ENCODE measurements around the gene MAST2. TPM values are rescaled to one million over a fixed set of nuclear protein-coding genes. Genes with fewer than 3 reads are reported as not detected.

MAST2 gene
- total RNA-seq, 1 experiment from 2014 or later, result 37.2 TPM

GRCh38 chr1:46062651-46063319 is 259.4 kb downstream of the MAST2 start (continued):
- no peak for TF ChIP-seq PRDM15 (CRISPR knock-in tag; IDR thresholded peaks at IDR 0.05)

- Mint-ChIP-seq H3K9me3 (no peaks in the 10 kb centered on the region), H3K27ac (no peak overlapping the region), H3K4me1 (peaks cover 3% of the 10 kb centered on the region; the same call in 1 of the 2 replicates), H3K36me3 (peaks cover 4% of the 10 kb centered on the region; the same call in 1 of the 2 replicates), H3K4me3 (no peak overlapping the region), H3K27me3 (ENCODE audit: low read depth) (no peaks in the 10 kb centered on the region)
- no peak for ATAC-seq
- TF ChIP-seq GTF2I (CRISPR knock-in tag; conservative IDR thresholded peaks at IDR 0.05), result no peak
- POLR2A ChIA-PET, result no interaction called here
- CTCF ChIA-PET, result no interaction called here
- DNase-seq (ENCODE audit: low spot score), result no peak
Measured at GRCh38 chr1:46064708-46065107, 261.3 kb downstream of the MAST2 start.

GRCh38 chr1:46065405-46065804 is 262.0 kb downstream of the MAST2 start:
- Mint-ChIP-seq H3K27me3 (ENCODE audit: low read depth) (no peaks in the 10 kb centered on the region), H3K36me3 (peaks cover 4% of the 10 kb centered on the region; the same call in 1 of the 2 replicates), H3K27ac (no peak overlapping the region), H3K4me1 (peaks cover 3% of the 10 kb centered on the region; the same call in 1 of the 2 replicates), H3K9me3 (no peaks in the 10 kb centered on the region), H3K4me3 (no peak overlapping the region)
- DNase-seq (ENCODE audit: low spot score), result no peak
- TF ChIP-seq E2F5 (CRISPR knock-in tag; IDR thresholded peaks at IDR 0.05), result no peak
- peak; percentile 48; the same call in 1 of the 2 replicates for TF ChIP-seq USF1 (CRISPR knock-in tag; IDR thresholded peaks at IDR 0.05)
- ChIA-PET CTCF (no interaction called here), POLR2A (no interaction called here)
- 0 out of 2 replicates have a peak, but pooled peaks have one; percentile 30 for ATAC-seq

GRCh38 chr1:46067652-46068051 is 264.2 kb downstream of the MAST2 start:
- ChIA-PET CTCF (interaction anchor here (0.6 kb wide), 1 partner anchor 178 kb away, joined by 3 read pairs; no protein-coding TSS in a partner anchor), POLR2A (no interaction called here)
- no peak overlapping the region for H3K27ac Mint-ChIP-seq
- DNase-seq (ENCODE audit: low spot score), result no peak
- H3K9me3 Mint-ChIP-seq, result no peaks in the 10 kb centered on the region
- no peaks in the 10 kb centered on the region for H3K27me3 Mint-ChIP-seq (ENCODE audit: low read depth)
- peaks cover 10% of the 10 kb centered on the region for H3K4me1 Mint-ChIP-seq
- ATAC-seq, result no peak
- TF ChIP-seq SMAD3 (CRISPR knock-in tag; IDR thresholded peaks at IDR 0.05; ENCODE audit: borderline replicate concordance), result no peak
- no peak for TF ChIP-seq FOXK1 (CRISPR knock-in tag; IDR thresholded peaks at IDR 0.05)
- TF ChIP-seq NR1H2 (CRISPR knock-in tag; IDR thresholded peaks at IDR 0.05), result no peak
- TF ChIP-seq TEAD1 (CRISPR knock-in tag; IDR thresholded peaks at IDR 0.05), result no peak
- TF ChIP-seq ZNF121 (CRISPR knock-in tag; IDR thresholded peaks at IDR 0.05), result no peak
- no peak for TF ChIP-seq KAT7 (CRISPR knock-in tag; IDR thresholded peaks at IDR 0.05; ENCODE audit: borderline replicate concordance)
- no peak for TF ChIP-seq MXD4 (CRISPR knock-in tag; IDR thresholded peaks at IDR 0.05; ENCODE audit: borderline replicate concordance)
- no peak for TF ChIP-seq ATF1 (CRISPR knock-in tag; IDR thresholded peaks at IDR 0.05)
- TF ChIP-seq STAT6 (CRISPR knock-in tag; conservative IDR thresholded peaks at IDR 0.05; ENCODE audit: low read depth), result no peak
- no peaks in the 10 kb centered on the region for H3K36me3 Mint-ChIP-seq
- H3K4me3 Mint-ChIP-seq, result no peak overlapping the region
